Keratinocyte (primary cell): Measurements from ENCODE around the gene RB1. TPM values are rescaled to one million over a fixed set of nuclear protein-coding genes. Genes with fewer than 3 reads are reported as not detected.

Experiments used
- DNase-seq: peaks from one replicate; pipeline ENCODE4 v3.0.0-alpha.2; 2011; ENCODE audit warnings: low read depth, missing footprints, low spot score
- FAIRE-seq: peaks from 2 replicates; lab custom pipeline; 2011; peaks lifted over from hg19 to GRCh38; lab: Jason Lieb, UNC
- H2AFZ ChIP-seq: 2 replicates; pipeline ENCODE4 v1.6.0; 2012; ENCODE audit warnings: low read length, control low read depth, inconsistent platforms; ENCODE audit not compliant: control insufficient read depth
- H3K27ac ChIP-seq: 2 replicates; pipeline ENCODE4 v1.5.1; 2011; ENCODE audit warnings: low read length; ENCODE audit not compliant: control insufficient read depth, insufficient read depth
- H3K27me3 ChIP-seq: 3 replicates; pipeline ENCODE4 v1.6.0; 2011; ENCODE audit warnings: low read length; ENCODE audit not compliant: control insufficient read depth, insufficient read depth; ENCODE audit errors: extremely low read depth
- H3K36me3 ChIP-seq, 2 experiments: 2 replicates in 1 of 2; 3 replicates in 1 of 2; pipeline ENCODE4 v1.5.1; 2011; ENCODE audit warnings: low read length in 2 of 2, mild to moderate bottlenecking in 1 of 2; ENCODE audit not compliant: control insufficient read depth in 2 of 2, insufficient read depth in 2 of 2; ENCODE audit errors: extremely low read depth in 1 of 2
- H3K4me1 ChIP-seq: 3 replicates; pipeline ENCODE4 v1.5.1; 2011; ENCODE audit warnings: low read length; ENCODE audit not compliant: control insufficient read depth, insufficient read depth; ENCODE audit errors: extremely low read depth
- H3K4me2 ChIP-seq: 3 replicates; pipeline ENCODE4 v1.6.0; 2011; ENCODE audit warnings: low read depth, low read length; ENCODE audit not compliant: control insufficient read depth, insufficient read depth; ENCODE audit errors: extremely low read depth
- H3K4me3 ChIP-seq, 3 experiments: fragments of 200-600 bp in 1 of 3; sonication (generic) in 1 of 3; 2 replicates in 2 of 3; 3 replicates in 1 of 3; pipeline ENCODE4 v1.5.1; 2011 to 2016; ENCODE audit warnings: low read length in 3 of 3, mild to moderate bottlenecking in 3 of 3, control low read depth in 2 of 3, inconsistent platforms in 1 of 3, low read depth in 1 of 3, mixed read lengths in 1 of 3, mixed run types in 1 of 3, moderate library complexity in 1 of 3; ENCODE audit not compliant: control insufficient read depth in 2 of 3, insufficient read depth in 2 of 3; ENCODE audit errors: extremely low read depth in 1 of 3
- H3K79me2 ChIP-seq: 2 replicates; pipeline ENCODE4 v1.6.0; 2012; ENCODE audit warnings: low read length; ENCODE audit not compliant: control insufficient read depth, insufficient read depth
- H3K9ac ChIP-seq: 3 replicates; pipeline ENCODE4 v1.6.0; 2011; ENCODE audit warnings: low read length; ENCODE audit not compliant: control insufficient read depth, insufficient read depth; ENCODE audit errors: extremely low read depth
- H3K9me1 ChIP-seq: 3 replicates; pipeline ENCODE4 v1.6.0; 2011; ENCODE audit warnings: low read length; ENCODE audit not compliant: control insufficient read depth, insufficient read depth; ENCODE audit errors: extremely low read depth
- H3K9me3 ChIP-seq: 2 replicates; pipeline ENCODE4 v1.5.1; 2012; ENCODE audit warnings: low read depth, low read length; ENCODE audit not compliant: control insufficient read depth
- H4K20me1 ChIP-seq: 3 replicates; pipeline ENCODE4 v1.6.0; 2011; ENCODE audit warnings: low read length; ENCODE audit not compliant: control insufficient read depth, insufficient read depth; ENCODE audit errors: extremely low read depth
- CTCF ChIP-seq, 3 experiments: IDR thresholded peaks in 1 of 3; conservative IDR thresholded peaks in 1 of 3; optimal IDR thresholded peaks in 1 of 3; 2 replicates in 2 of 3; 3 replicates in 1 of 3; pipeline versions ENCODE3 to v1.5.1; 2011; ENCODE audit warnings: low read length in 3 of 3, mild to moderate bottlenecking in 3 of 3, moderate library complexity in 2 of 3, control low read depth in 1 of 3, inconsistent platforms in 1 of 3; ENCODE audit not compliant: insufficient read depth in 2 of 3; ENCODE audit errors: extremely low read depth in 1 of 3
- EZH2 ChIP-seq: IDR thresholded peaks from one replicate; pipeline ENCODE4 v1.6.1; 2012; ENCODE audit warnings: inconsistent platforms, mild to moderate bottlenecking, low read length, moderate library complexity
- dilution Hi-C: fragments of 300-500 bp; cut with MboI; formaldehyde crosslinking; loops from one replicate; pipeline ENCODE4 v1.7.0; 2020; ENCODE audit warnings: low sequenced_read_pairs; ENCODE audit not compliant: extremely low pct_ligation_motif_present
- polyA plus RNA-seq, 5 experiments: library from polyadenylated mRNA; depleted of rRNA in 3 of 5; stranded (reverse) in 3 of 5; stranded (forward) in 1 of 5; unstranded in 1 of 5; fragments of >200 nt; gene quantifications; 1 replicate in 1 of 5; 2 replicates in 3 of 5; 3 replicates in 1 of 5; pipeline versions ENCODE4 v1.2.1 to v1.2.3, GENCODE V29; 2011 to 2012; ENCODE audit warnings: missing spikeins in 2 of 5, low read depth in 1 of 5, low replicate concordance in 1 of 5

Gene RB1
- polyA plus RNA-seq, 1 donor (not counting 4 experiments of a cell fraction or from before 2014, with no cell fraction given) = 22.4 TPM

- H3K4me3 ChIP-seq = peak overlapping the region in 1 of 3 experiments; percentile 29
- H2AFZ ChIP-seq = peak overlapping the region; percentile 67
These were observed 208.2 kb downstream of the RB1 start for GRCh38 chr13:48511621-48512230.

GRCh38 chr13:48514793-48515192 lies 211.2 kb downstream of the RB1 start:
- H2AFZ ChIP-seq = no peak overlapping the region
- TF ChIP-seq EZH2 (no peak), CTCF (optimal IDR thresholded peaks at IDR 0.05 in 1 of 3, IDR thresholded peaks at IDR 0.05 in 1 of 3, conservative IDR thresholded peaks at IDR 0.05 in 1 of 3; ENCODE audit: extremely low read depth in 1 of 3, insufficient read depth in 2 of 3, low read length in 3 of 3) (no peak)
- FAIRE-seq (no peak), DNase-seq (no peak)
- H3K9me1 ChIP-seq = no peaks in the 10 kb centered on the region
- no peak overlapping the region for H3K4me2 ChIP-seq
- no peaks in the 10 kb centered on the region for H3K9me3 ChIP-seq
- dilution Hi-C loops = no loop called here
- H3K4me1 ChIP-seq = peaks cover 6% of the 10 kb centered on the region
- H3K27me3 ChIP-seq = no peaks in the 10 kb centered on the region
- no peaks in the 10 kb centered on the region for H3K36me3 ChIP-seq
- H3K9ac ChIP-seq = no peak overlapping the region
- no peak overlapping the region for H3K27ac ChIP-seq
- no peaks in the 10 kb centered on the region for H3K79me2 ChIP-seq
- H4K20me1 ChIP-seq = no peaks in the 10 kb centered on the region
- H3K4me3 ChIP-seq = no peak overlapping the region

More at GRCh38 chr13:48511621-48512230, 208.2 kb downstream of the RB1 start:
- no peak for TF ChIP-seq EZH2
- TF ChIP-seq CTCF (optimal IDR thresholded peaks at IDR 0.05 in 1 of 3, IDR thresholded peaks at IDR 0.05 in 1 of 3, conservative IDR thresholded peaks at IDR 0.05 in 1 of 3; ENCODE audit: extremely low read depth in 1 of 3, insufficient read depth in 2 of 3, low read length in 3 of 3) = no peak
- H3K27ac ChIP-seq = no peak overlapping the region
- no peaks in the 10 kb centered on the region for H3K79me2 ChIP-seq
- dilution Hi-C loops = no loop called here
- FAIRE-seq (peak; percentile 63), DNase-seq (no peak)
- peaks cover 24% of the 10 kb centered on the region for H3K4me1 ChIP-seq
- H3K36me3 ChIP-seq = no peaks in the 10 kb centered on the region
- H3K9ac ChIP-seq = no peak overlapping the region
- no peaks in the 10 kb centered on the region for H4K20me1 ChIP-seq
- no peaks in the 10 kb centered on the region for H3K27me3 ChIP-seq
- H3K9me1 ChIP-seq = no peaks in the 10 kb centered on the region
- H3K9me3 ChIP-seq = no peaks in the 10 kb centered on the region
- peak overlapping the region; percentile 55 for H3K4me2 ChIP-seq
